ENCODE data around the gene ZNRF3.

The ZNRF3 gene

GRCh38 chr22:29089507-29089906, 206.1 kb downstream of the ZNRF3 start:
- Mint-ChIP-seq H3K36me3 (ENCODE audit: low read depth) (peaks cover 6% of the 10 kb centered on the region), H3K9me3 (no peaks in the 10 kb centered on the region), H3K4me3 (no peak overlapping the region), H3K4me1 (peaks cover 53% of the 10 kb centered on the region), H3K27ac (peak overlapping the region in 2 of 3 experiments; percentile 7 to 8), H3K27me3 (ENCODE audit: low read depth) (peaks cover 3% of the 10 kb centered on the region)
- TF ChIP-seq CTCF (IDR thresholded peaks at IDR 0.05; ENCODE audit: unreplicated experiment in 3 of 3), result no peak

GRCh38 chr22:29090039-29090438, 206.7 kb downstream of the ZNRF3 start:
- H3K36me3 Mint-ChIP-seq (ENCODE audit: low read depth), result peaks cover 8% of the 10 kb centered on the region
- H3K4me1 Mint-ChIP-seq, result peaks cover 52% of the 10 kb centered on the region
- H3K9me3 Mint-ChIP-seq, result no peaks in the 10 kb centered on the region
- TF ChIP-seq CTCF (IDR thresholded peaks at IDR 0.05; ENCODE audit: unreplicated experiment in 3 of 3), result no peak
- peak overlapping the region in 2 of 3 experiments; percentile 7 to 8 for H3K27ac Mint-ChIP-seq
- peaks cover 3% of the 10 kb centered on the region for H3K27me3 Mint-ChIP-seq (ENCODE audit: low read depth)
- H3K4me3 Mint-ChIP-seq, result no peak overlapping the region

- H3K4me3 Mint-ChIP-seq, result peak overlapping the region in 2 of 3 experiments; percentile 2 to 3
- H3K4me1 Mint-ChIP-seq, result peaks cover 70% of the 10 kb centered on the region
- H3K27me3 Mint-ChIP-seq (ENCODE audit: low read depth), result peaks cover 3% of the 10 kb centered on the region
- no peak for TF ChIP-seq CTCF (IDR thresholded peaks at IDR 0.05; ENCODE audit: unreplicated experiment in 3 of 3)
- no peaks in the 10 kb centered on the region for H3K9me3 Mint-ChIP-seq
- H3K27ac Mint-ChIP-seq, result peak overlapping the region; percentile 26 to 85 (median 85)
- H3K36me3 Mint-ChIP-seq (ENCODE audit: low read depth), result peaks cover 17% of the 10 kb centered on the region
Measured at GRCh38 chr22:29092243-29092642, 208.9 kb downstream of the ZNRF3 start.

GRCh38 chr22:29093030-29093429, 209.7 kb downstream of the ZNRF3 start:
- no peak for TF ChIP-seq CTCF (IDR thresholded peaks at IDR 0.05; ENCODE audit: unreplicated experiment in 3 of 3)
- H3K4me3 Mint-ChIP-seq, result peak overlapping the region in 1 of 3 experiments; percentile 58
- H3K9me3 Mint-ChIP-seq, result no peaks in the 10 kb centered on the region
- H3K27ac Mint-ChIP-seq, result peak overlapping the region; percentile 85 to 89 (median 87)
- peaks cover 75% of the 10 kb centered on the region for H3K4me1 Mint-ChIP-seq
- H3K27me3 Mint-ChIP-seq (ENCODE audit: low read depth), result peaks cover 3% of the 10 kb centered on the region
- peaks cover 17% of the 10 kb centered on the region for H3K36me3 Mint-ChIP-seq (ENCODE audit: low read depth)

- H3K4me1 Mint-ChIP-seq, result peaks cover 78% of the 10 kb centered on the region
- TF ChIP-seq CTCF (IDR thresholded peaks at IDR 0.05; ENCODE audit: unreplicated experiment in 3 of 3), result no peak
- peak overlapping the region in 2 of 3 experiments; percentile 30 to 58 for H3K4me3 Mint-ChIP-seq
- H3K27me3 Mint-ChIP-seq (ENCODE audit: low read depth), result peaks cover 3% of the 10 kb centered on the region
- peaks cover 21% of the 10 kb centered on the region for H3K36me3 Mint-ChIP-seq (ENCODE audit: low read depth)
- H3K9me3 Mint-ChIP-seq, result no peaks in the 10 kb centered on the region
- H3K27ac Mint-ChIP-seq, result peak overlapping the region; percentile 85 to 89 (median 87)
Measured at GRCh38 chr22:29093501-29094300, 210.3 kb downstream of the ZNRF3 start.

- no peak overlapping the region for H3K4me3 Mint-ChIP-seq
Measured at GRCh38 chr22:29095459-29095858, 212.1 kb downstream of the ZNRF3 start.

More at GRCh38 chr22:29095459-29095858, 212.1 kb downstream of the ZNRF3 start:
- Mint-ChIP-seq H3K27ac (peak overlapping the region in 2 of 3 experiments; percentile 75 to 89), H3K4me1 (peaks cover 62% of the 10 kb centered on the region), H3K36me3 (ENCODE audit: low read depth) (peaks cover 32% of the 10 kb centered on the region), H3K27me3 (ENCODE audit: low read depth) (no peaks in the 10 kb centered on the region), H3K9me3 (no peaks in the 10 kb centered on the region)
- no peak for TF ChIP-seq CTCF (IDR thresholded peaks at IDR 0.05; ENCODE audit: unreplicated experiment in 3 of 3)

Data from nephron (organoid).